Mammary epithelial cell (primary cell): Measurements from ENCODE around the gene NCL.
"Not testable (repeated sequence)": the region's sequence is repeated elsewhere in the genome, so short reads cannot be mapped to it uniquely, and the experiment has no call there.

Source experiments
- EZH2 ChIP-seq: IDR thresholded peaks from 2 replicates; pipeline ENCODE4 v1.6.1; 2012; ENCODE audit warnings: low read length, inconsistent platforms, borderline replicate concordance
- TF ChIP-seq, protein P1 (sequence below), 2 donors: IDR thresholded peaks in 1 of 2; conservative IDR thresholded peaks in 1 of 2; 2 replicates each; pipeline ENCODE4 v1.5.1; 2011 to 2012; ENCODE audit warnings: inconsistent platforms in 2 of 2, low read length in 2 of 2, mild to moderate bottlenecking in 2 of 2, control low read depth in 1 of 2, low read depth in 1 of 2; ENCODE audit not compliant: insufficient read depth in 1 of 2; ENCODE audit errors: extremely low read depth in 1 of 2

GRCh38 chr2:231430437-231430836 lies 33.8 kb downstream of the NCL start:
- not testable (repeated sequence) for TF ChIP-seq EZH2
- TF ChIP-seq, protein P1, sequence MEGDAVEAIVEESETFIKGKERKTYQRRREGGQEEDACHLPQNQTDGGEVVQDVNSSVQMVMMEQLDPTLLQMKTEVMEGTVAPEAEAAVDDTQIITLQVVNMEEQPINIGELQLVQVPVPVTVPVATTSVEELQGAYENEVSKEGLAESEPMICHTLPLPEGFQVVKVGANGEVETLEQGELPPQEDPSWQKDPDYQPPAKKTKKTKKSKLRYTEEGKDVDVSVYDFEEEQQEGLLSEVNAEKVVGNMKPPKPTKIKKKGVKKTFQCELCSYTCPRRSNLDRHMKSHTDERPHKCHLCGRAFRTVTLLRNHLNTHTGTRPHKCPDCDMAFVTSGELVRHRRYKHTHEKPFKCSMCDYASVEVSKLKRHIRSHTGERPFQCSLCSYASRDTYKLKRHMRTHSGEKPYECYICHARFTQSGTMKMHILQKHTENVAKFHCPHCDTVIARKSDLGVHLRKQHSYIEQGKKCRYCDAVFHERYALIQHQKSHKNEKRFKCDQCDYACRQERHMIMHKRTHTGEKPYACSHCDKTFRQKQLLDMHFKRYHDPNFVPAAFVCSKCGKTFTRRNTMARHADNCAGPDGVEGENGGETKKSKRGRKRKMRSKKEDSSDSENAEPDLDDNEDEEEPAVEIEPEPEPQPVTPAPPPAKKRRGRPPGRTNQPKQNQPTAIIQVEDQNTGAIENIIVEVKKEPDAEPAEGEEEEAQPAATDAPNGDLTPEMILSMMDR (conservative IDR thresholded peaks at IDR 0.05 in 1 of 2, IDR thresholded peaks at IDR 0.05 in 1 of 2; ENCODE audit: extremely low read depth in 1 of 2, insufficient read depth in 1 of 2, low read depth in 1 of 2, low read length in 2 of 2): not testable (repeated sequence)
